Measurements from ENCODE around the gene TCF23.
"Not testable (repeated sequence)": the region's sequence is repeated elsewhere in the genome, so short reads cannot be mapped to it uniquely, and the experiment has no call there.

TCF23 gene

DNA sequence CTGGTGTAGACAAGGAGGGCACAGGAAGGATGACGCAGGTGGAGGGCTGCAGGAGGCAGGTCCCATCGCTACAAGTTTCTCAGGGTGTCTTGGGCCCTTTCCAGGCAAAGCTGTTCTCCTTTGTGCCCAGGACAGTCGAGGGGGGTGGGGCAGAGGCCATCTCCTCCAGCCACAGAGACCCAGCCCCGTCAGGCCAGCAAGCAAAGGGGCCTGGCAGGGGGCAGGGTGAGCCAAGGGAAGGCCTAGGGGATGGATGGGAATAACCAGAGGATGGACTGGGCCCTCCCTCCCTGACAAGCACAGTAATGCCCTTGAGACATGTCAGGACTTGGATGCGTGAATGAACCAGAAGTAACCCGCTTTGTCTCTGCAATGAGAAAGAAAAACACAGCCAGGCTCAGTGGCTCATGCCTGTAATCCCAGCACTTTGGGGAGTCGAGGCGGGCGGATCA, 6.3 kb downstream of the TCF23 start:
- no peak for DNase-seq

DNA sequence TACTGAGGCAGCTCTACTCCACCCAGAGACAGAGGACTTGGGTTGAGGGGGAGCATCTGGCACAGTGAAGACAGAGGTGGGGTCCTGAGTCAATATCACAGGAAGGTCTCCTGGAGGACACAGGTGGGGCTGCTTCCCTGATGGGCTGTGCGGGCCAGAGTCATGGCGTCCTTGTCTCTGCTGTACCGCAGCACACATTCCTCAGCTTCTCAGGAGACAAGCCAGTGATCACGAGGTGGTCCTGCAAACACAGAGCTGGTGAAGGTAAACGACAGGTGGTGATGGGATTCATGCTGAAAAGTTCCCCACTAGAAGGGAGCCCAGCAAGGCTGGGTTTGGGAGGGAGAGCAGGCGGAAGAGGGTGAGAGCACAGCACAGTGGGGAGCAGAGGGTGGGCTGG, 9.7 kb downstream of the TCF23 start:
- no peak for DNase-seq

DNA sequence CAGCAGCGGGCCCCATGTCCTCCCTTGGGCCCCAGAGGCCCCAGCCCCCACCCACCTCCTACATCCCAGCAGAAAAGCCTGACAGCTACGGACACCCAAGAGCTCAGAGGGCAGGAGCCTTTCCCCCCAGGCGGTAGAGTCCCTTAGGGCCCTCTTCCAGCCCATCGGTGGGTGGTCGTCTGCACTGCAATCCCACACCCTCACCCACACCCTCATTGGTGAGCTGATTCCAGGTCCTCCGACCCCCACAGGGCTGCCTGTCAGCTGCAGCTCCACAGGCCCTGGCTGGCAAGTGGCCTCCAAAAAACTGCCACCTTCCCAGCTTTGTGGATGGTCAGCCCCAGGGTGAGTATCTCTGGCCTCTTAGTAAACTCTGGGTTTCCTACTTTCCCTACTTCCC, 10.5 kb downstream of the TCF23 start:
- no peak for DNase-seq

DNA sequence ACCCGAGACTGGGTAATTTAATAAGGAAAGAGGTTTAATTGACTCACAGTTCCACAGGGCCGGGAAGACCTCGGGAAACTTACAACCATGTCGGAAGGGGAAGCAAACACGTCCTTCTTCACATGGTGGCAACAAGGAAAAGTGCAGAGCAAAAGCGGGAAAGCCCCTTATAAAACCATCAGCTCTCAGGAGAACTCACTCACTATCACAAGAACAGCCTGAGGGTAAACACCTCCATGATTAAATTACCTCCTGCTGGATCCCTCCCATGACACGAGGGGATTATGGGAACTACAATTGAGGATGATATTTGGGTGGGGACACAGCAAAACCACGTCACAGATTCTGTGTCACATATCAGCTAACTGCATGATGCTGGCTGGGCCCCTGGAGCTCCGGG, 11.4 kb downstream of the TCF23 start:
- DNase-seq, result no peak

DNA sequence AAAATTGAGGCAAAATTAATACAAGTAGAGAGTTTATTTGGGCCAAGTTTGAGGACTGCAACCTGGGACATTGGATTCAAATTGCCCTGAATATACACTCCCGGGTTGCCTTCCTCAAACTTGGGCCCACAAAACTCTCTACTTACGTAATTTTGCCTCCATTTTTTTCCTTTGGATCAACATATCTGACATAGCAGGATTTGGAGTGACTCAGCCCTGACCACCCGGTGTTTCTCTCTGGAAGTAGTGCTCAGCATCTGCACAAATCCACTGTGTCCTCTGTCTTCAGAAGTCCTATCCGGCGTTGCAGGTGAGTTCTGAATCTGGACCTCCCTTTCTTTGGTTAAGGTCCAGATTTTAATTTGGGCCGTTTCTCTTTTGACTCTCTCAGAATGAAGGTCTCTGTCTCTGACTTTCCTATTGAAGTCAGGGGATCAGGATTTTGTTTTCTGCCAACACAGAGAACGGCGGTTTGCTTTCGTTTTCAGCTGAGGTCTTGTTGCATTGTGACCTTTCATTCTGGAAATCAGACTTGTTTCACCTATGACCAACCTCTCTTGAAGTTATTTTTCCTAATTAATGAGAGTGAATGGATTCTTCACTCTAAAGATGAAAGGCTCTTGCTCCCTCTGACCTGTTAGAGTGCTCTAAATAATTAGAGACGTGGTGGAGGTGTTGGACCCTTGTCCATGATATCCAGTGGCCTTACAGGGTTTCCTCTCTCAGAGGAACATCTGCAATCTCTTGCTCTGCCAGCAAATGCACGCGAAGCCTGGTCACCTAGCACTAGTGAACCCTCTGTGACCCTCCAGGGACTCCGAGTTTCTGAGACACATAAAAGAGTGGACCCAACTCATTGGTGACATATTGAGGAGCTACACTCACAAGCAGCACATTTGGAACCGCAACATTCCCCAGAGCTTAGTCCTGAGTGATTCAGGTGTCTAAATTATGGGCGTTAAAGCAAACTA, 13.6 kb downstream of the TCF23 start:
- DNase-seq, result no peak

DNA sequence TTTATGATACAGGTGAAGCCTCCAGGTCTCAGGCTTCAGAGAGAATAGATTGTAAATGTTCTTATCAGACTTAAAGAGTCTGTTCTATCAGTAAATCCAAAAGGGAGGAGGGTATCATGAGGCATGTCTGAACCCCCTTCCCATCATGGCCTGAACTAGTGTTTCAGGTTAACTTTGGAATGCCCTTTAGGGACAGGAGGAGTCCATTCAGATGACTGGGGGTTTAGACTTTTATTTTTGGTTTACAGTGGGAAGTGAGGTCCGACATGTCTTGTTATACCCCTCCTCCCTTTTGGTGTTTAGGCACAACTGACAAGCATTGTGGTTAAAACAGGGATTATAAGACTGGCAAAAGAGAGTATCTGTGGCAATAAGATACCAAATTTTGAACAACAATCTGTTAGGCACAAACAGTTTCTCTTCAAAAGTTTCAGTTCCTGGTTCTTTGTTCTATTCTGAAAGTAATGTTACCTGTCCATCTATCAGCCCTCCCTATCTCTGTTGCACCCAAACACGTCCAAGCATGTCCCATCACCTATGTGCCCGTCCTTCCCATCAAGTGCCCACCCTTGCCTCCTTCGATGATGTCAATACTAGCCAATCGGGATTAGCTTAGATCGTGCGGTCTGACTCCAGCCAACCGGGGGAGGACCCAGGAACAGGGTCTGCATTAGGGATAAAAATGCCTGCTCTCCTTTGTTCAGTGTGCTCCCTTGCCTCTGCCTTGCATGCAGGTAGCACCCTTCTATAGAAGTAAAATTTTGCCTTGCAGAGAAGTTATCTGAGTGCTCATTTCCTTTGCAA, 16.4 kb downstream of the TCF23 start:
- DNase-seq, result no peak

DNA sequence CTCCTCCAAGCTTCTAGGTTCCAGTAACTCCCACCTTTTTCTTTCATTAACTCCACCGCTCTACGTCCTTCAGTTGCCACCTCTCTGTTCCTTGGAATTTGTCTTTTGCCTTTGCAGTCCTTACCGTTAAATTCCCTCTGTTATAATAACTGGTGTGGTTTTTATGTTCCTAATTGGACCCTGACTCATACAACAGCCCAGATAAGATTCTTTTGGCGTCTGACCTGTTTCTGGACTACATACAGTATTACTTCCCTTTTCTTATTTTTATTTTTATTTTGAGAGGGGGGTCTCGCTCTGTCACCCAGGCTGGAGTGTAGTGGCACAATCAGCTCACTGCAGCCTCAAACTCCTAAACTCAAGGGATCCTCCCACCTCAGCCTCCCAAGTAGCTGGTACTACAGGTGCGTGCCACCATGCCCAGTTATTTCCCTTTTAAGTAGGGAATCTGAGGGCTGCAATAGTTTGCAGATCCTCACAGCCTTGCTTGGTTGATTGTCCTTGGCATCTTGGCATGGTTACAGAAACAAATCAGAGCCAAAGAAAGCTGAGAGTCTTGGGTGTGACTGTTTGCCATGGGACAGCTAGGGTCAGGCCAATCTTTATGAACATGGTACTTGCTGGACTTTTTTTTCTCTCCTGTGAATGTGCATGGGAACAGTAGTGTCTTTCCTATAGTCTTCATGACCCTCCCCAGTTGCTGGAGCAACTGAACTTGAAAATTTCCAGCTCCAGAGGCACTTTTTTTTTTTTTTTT, 22.0 kb downstream of the TCF23 start:
- no peak for DNase-seq

DNA sequence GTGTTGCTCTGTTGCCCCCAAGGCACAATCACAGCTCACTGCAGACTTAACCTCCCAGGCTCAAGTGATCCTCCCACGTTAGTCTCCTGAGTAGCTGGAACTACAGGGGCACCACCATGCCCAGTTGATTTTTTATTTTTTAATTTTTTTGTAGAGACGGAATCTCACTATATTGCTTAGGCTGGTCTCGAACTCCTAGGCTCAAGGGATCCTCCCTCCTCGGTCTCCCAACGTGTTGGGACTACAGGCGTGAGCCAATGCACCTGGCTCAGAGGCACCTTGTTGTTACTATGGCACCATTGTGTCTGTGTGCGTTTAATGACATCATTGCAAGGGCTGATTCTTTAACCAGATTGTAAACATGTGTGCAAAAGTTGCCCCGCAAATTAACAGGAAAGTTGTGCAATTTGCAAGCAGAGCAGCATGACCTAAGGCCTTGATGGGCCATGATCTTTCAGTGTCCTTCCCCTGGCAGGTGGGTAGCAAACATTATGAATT, 22.6 kb downstream of the TCF23 start:
- no peak for DNase-seq

DNA sequence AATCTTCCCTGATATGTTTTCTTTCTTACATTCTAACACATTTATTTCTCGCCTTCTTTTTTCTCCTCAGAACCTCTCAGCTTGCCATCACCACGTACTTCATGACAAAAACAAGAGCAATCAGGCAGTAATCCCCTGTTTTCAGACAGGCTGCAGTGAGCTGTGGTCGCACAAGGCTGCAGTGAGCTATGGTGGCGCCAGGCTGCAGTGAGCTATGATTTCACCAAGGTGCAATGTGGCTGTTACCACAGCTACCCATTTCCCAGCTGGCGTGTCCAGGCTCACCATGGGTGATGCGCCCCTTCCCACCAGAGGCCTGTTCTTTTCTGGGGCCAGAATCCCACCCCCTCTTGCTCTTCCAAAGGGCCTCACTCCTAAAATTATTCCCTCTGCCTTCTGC, 25.8 kb downstream of the TCF23 start:
- no peak for DNase-seq

DNA sequence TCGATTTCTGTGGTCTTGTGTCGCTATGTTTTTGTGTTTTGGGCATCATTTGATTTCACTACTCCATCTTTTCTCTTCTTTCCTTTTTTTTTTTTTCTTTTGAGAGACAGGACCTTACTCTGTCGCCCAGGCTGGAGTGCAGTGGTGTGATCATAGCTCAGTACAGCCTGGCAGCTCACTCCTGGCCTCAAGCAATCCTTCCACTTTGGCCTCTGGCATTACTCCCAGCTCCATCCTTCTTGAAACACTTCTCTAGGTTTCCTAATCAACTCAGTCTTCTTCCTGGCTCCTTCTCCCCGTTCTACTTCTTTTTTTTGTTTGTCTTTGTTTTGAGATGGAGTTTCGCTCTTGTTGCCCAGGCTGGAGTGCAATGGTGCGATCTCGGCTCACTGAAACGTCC, 26.5 kb downstream of the TCF23 start:
- no peak for DNase-seq

DNA sequence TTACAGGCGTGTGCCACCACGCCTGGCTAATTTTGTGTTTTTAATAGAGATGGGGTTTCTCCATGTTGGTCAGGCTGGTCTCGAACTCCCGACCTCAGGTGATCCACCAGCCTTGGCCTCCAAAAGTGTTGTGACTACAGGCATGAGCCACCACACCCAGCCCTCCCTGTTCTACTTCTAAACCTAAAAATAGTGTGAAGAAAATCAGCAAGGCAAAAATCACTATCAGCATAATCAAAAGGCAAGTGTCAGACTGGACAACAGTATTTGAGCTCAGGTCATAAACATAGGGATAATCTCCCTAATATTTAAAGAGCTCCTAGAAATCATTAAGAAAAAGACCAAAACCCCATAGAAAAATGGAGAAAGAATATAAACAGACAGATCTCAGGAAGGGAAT, 27.0 kb downstream of the TCF23 start:
- not testable (repeated sequence) for DNase-seq

DNA sequence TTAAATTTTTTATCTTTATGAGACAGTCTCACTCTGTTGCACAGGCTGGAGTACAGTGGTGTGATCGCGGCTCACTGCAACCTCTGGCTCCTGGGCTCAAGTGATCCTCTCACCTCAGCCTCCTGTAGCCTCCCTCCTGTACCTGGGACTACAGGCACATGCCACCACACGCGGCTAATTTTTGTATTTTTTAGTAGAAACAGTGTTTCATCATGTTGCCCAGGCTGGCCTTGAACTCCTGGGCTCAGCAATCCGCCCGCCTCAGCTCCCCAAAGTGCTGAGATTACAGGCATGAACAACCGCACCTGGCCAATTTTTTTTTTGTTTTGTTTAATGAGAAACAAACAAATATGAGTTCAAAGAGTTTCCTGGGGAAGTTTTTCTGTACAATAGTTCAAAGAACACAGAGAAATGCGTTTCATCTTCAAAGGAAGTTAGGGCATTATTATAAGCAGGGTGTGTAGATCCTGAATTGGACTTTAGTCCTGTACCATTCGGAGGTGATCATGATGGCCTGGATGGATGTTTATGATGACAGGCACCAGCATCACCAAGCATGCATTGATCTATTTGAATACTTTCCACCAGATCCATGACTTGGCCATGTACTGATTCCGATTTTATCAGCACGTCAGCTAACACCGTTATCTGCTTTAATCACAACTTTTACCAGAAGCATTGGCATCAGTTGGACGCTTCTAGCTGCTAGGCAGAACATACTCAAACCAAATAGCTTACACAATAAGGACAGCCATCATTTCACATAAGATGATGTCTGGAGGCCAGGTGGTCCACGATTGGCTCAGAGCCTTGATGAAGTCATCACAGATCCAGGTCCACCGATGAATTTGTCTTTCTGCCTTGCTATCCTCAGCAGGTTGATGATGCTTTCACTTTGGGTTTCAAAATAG, 28.9 kb downstream of the TCF23 start:
- DNase-seq, result no peak

DNA sequence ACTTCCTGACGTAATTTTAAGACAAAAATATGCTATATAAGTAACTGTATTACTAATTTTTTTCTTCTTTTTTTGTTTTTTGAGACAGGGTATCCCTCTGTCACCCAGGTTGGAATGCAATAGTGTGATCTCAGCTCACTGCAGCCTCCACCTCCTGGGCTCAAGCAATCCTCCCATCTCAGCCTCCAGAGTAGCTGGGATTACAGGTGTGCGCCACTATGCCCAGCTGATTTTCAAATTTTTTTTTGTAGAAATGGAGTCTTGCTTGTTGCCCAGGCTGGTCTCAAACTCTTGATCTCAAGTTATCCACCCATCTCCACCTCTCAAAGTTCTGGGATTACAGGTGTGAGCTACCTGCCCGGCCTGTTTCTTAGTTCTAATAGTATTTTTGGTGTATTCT, 29.7 kb downstream of the TCF23 start:
- DNase-seq, result no peak

DNA sequence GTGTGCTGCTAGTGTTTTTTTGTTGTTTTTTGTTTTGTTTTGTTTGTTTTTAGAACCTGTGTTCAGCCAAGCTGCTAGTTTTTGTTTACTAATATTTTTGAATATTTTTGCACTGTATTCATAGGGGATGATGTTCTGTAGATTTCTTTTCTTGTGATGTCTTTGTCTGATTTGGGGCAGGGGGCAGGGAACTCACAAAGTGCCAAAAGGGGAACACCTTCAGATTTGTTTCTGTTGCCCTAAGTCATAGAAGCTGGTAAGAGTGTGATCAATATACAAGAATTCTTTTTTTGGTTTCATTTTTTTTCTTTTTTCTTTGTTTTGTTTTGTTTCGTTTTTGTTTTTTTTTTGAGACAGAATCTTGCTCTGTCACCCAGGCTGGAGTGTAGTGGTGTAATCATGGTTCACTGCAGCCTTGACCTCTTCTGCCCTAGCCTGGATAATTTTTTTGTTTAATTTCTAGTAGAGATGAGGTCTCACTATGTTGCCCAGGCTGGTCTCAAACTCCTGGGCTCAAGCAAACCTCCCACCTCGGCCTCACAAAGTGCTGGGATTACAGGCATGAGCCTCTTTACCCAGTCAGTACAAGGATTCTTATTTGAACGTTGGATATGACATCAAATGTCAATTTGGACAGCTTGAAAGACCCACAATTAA, 30.7 kb downstream of the TCF23 start:
- no peak for DNase-seq

DNA sequence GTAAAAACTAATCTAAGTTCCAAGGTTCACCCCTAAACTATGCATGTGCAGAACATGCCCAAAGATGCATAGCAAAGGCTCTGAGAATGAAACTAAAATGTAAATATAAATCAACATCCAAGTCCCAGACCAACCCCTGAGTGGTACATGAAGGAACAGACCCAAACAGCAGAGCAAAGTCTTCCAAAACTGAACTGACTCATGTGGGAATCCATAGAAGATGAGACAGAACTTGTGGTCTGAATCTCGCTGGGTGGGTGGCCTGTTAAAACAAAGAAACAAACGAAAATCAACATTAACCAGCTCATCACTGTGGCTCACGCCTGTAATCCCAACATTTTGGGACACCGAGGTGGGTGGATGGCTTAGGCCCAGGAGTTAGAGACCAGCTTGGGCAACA, 33.5 kb downstream of the TCF23 start:
- no peak for DNase-seq

DNA sequence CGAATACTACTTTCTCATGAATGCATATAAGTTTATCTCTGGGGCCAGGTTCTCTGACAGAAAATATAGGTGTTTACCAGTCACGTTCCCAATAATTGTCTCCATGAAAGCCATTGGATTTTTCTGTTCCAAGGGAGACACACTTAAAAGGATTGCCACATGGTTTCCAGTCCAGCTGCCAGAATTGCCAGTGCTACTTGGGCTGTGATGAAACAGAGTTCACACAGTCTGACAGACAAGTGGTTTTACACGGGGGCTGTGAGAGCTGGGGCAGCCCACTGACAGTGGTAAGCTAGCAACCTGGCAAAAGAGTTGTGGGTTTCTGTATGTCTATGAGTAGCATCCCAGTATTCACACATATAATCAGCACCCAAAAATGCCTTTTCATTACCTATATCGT, 35.3 kb downstream of the TCF23 start:
- DNase-seq, result no peak

DNA sequence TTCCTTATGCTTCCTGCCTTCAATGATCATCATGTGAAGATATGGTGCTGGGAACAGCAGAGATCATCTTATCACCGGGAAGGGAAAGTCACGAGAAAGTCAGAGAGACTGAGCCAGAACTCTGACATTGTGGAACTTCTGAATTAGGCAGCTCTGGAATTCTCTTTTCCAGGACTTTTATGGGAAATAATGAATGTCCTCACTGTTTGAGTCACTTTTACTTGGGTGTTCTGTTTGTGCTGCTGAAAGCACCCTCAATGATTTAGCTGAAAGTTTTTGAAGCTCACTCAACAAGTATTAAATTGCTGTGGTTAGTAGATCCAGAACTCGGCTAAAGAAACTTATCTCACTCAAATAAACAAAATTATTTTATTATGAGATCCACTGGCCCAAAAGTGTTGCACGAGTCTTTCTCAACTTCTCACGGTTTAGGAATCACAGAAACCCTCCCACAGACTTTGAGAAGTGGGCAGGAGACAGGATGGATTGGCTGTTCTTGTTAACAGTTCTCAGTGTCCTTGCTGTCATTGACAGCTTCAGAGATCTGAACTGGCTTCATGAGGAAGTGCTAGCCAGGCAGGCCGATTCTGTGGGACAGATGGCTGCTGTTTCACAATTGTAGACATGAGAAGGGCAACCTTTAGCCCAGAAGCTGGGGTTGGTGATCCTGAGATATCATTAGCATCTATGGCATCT, 36.7 kb downstream of the TCF23 start:
- DNase-seq, result no peak

DNA sequence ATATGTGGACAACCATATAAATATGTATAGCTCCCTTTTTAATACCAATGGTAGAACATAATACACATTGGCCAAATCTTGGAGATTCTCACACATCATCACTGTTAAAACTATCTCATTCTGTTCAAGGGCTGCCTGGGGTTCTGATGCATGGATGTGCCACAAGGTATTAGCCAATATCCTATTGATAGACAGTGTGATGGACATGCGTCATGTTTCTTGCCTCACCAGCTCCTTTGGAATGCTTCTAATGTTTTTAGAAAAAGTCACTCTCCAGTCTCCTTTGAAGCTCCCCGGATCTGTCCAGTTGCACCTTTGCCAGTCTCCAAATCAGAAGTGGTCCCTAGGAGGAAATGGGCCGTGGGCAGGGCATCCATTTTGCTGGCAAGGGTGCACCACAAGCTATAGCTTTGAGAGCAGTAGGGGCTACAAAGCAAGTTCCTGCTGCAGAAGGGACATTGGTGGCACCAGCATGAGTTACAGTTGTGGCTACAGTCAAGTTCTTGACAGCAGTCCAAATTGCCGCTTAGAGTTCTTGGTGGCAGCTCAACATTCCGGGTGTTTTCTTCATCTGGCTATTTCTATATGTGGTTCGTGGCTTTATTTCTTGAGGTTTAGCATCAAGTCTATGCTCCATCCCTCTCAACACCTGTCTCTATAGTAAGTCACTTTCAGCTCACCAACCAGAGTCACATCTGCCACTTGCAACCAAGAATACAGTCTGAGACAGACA, 38.0 kb downstream of the TCF23 start:
- DNase-seq, result no peak

DNA sequence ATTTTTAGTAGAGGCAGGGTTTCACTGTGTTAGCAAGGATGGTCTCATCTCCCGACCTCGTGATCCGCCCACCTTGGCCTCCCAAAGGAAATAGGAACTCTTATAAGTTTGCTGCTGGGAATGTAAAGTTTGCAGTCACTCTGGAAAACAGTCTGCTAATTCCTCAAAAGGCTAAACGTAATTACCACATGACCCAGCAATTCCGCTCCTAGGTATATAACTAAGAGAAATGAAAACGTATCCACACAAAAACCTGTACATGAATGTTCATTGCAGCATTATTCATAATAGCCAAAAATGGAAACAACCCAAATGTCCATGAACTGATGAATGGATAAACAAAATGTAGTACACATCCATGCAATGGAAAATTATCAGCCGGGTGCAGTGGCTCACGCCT, 41.2 kb downstream of the TCF23 start:
- no peak for DNase-seq
